Retinal pigment epithelial cell (primary cell): ENCODE measurements around the gene CILP2.

Experiments
- DNase-seq: peaks from one replicate; pipeline ENCODE4 v3.0.0-alpha.2; 2010; ENCODE audit warnings: low read depth
- H3K4me3 ChIP-seq: 2 replicates; pipeline ENCODE4 v1.5.1; 2011; ENCODE audit warnings: mild to moderate bottlenecking, low read length, control low read depth, moderate library complexity
- TF ChIP-seq, protein P1 (sequence below): conservative IDR thresholded peaks from 2 replicates; pipeline ENCODE4 v1.5.1; 2011; ENCODE audit warnings: low read depth, low read length, control low read depth, inconsistent platforms

CILP2 gene

DNA sequence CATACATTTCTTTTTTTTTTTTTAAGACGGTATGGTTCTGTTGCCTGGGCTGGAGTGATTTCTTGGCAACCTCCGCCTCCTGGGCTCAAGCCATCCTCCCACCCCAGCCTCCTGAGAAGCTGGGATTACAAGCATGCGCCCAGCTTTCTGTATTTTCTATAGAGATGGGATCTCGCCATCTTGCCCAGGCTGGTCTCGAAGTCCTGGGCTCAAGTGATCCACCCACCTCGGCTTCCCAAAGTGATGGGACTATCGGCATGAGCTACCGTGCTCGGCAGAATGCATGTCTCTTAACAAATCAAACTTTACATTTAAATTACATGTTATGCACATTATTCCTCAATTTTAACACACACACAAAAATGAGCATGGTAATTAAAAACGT is 20.8 kb upstream of the CILP2 start:
- H3K4me3 ChIP-seq: peak overlapping the region; percentile 77
- no peak for DNase-seq
- TF ChIP-seq, protein P1, sequence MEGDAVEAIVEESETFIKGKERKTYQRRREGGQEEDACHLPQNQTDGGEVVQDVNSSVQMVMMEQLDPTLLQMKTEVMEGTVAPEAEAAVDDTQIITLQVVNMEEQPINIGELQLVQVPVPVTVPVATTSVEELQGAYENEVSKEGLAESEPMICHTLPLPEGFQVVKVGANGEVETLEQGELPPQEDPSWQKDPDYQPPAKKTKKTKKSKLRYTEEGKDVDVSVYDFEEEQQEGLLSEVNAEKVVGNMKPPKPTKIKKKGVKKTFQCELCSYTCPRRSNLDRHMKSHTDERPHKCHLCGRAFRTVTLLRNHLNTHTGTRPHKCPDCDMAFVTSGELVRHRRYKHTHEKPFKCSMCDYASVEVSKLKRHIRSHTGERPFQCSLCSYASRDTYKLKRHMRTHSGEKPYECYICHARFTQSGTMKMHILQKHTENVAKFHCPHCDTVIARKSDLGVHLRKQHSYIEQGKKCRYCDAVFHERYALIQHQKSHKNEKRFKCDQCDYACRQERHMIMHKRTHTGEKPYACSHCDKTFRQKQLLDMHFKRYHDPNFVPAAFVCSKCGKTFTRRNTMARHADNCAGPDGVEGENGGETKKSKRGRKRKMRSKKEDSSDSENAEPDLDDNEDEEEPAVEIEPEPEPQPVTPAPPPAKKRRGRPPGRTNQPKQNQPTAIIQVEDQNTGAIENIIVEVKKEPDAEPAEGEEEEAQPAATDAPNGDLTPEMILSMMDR: no peak

DNA sequence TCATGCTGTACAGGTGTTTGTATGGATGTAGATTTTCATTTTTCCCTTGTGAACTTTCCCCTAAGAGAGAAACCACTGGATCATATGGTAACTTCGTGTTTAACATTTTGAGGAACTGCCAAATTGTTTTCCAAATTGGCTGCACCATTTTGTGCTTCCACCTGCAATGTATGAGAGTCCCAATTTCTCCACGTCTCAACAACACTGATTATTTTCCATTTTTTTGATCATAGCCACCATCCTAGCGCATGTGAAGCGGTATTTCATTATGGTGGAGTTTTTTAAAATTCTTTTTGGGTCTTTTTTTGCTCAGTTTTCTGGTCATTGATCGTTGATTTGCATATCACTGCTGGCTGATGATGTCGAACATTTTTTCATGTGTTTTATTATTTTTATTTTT is 17.1 kb upstream of the CILP2 start:
- DNase-seq: no peak
- TF ChIP-seq, protein P1: no peak
- H3K4me3 ChIP-seq: no peak overlapping the region

DNA sequence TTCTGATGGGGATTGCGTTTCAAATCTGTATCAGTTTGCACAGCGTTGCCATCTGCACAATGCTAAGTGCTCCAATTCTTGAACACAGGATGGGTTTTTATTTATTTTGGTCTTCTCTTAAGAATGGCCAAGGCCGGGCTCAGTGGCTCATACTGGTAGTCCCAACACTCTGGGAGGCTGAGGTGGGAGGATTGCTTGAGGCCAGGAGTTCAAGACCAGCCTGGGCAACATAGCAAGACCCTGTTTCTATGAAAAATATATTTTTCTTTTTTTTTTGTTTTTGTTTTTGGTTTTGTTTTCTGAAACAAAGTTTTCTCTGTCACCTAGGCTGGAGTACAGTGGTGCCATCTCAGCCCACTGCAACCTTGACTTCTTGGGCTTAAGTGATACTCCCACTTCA is 14.9 kb upstream of the CILP2 start:
- TF ChIP-seq, protein P1: no peak
- H3K4me3 ChIP-seq: no peak overlapping the region
- no peak for DNase-seq

- no peak overlapping the region for H3K4me3 ChIP-seq
- DNase-seq: no peak
- TF ChIP-seq, protein P1: no peak
These were observed 14.0 kb upstream of the CILP2 start for GRCh38 chr19:19524053-19524452.

DNA sequence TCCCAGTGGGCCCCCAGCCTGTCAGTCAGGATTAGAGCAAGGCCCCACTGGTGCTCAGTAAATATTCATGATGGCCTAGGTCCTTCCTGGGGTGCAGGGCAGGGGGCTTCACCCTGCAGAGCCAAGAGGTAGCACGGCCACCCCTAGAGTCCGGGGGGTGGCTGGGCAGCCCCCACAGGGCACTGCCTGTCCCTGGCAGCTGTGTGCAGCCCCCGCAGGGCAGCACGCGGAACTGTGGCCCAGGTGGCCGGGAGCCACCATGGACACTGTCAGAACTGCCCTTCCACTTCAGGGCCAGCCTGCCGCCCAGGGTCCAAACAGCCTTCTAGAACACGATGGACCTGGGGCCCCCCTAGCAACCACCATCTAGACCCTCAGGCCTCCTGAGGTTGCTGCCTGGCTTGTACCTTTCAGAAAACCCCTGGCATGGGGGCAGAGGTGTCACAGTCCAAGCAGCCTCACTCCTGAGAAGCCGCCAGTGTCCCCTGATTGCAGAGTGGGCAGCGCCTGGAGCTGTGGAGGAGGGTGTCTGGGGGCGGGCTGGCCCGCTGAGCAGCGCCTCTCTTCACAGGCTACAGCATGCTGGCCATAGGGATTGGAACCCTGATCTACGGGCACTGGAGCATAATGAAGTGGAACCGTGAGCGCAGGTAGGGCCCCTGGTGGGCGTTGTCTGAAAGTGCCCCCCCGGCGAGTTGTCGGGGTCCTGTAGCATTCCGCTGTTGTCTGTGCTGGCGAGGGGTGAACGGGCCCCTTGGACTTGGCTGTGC is 12.3 kb upstream of the CILP2 start:
- no peak overlapping the region for H3K4me3 ChIP-seq
- TF ChIP-seq, protein P1: peak; percentile 7
- DNase-seq: no peak

DNA sequence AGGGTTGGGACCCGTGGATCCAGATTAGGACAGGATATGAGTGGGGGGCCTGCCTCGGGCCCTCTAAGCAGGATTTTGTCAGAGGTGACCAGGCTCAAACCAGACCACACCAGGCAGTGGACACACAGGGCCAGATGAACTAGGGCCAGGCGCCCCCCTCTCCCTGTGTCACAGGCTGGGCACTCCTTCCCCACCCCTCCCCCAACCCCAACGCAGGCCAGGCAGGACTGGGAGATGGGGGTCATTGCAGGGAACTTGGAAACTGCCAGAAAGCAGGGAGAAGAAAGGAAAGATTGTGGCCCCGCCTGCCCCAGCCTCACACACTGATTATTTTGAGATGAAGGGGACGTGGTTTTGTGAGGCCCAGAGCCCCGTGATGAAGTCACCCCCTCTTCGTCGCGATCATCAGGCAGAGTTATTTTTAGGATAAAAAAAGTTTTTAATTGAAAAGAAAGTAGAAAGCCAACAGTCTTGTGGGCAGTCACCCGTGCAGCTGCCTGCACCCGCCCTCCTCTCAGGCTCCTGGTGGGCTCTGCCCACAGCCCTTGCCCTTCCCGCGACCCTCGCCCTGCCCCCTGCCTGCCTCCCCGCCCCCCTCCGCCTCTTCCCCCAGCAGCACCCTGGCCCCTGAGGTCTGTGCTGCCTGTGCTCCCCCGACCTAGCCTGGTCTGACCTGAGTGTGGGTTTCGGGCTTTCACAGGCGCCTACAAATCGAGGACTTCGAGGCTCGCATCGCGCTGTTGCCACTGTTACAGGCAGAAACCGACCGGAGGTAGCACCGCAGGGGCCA is 11.3 kb upstream of the CILP2 start:
- H3K4me3 ChIP-seq: no peak overlapping the region
- TF ChIP-seq, protein P1: no peak
- no peak for DNase-seq

GRCh38 chr19:19527371-19527656 is 10.8 kb upstream of the CILP2 start:
- DNase-seq: no peak
- TF ChIP-seq, protein P1: no peak

More at GRCh38 chr19:19527371-19527656, 10.8 kb upstream of the CILP2 start:
- no peak overlapping the region for H3K4me3 ChIP-seq
